IPS-18c (cell line): ENCODE measurements around the gene TTC7B.

ENCODE experiments used
- H3K4me3 ChIP-seq: 2 replicates; pipeline ENCODE4 v1.7.0; 2013; ENCODE audit warnings: low read depth, mild to moderate bottlenecking, low read length, moderate library complexity; ENCODE audit not compliant: insufficient read depth
- H3K9me3 ChIP-seq: one replicate; pipeline ENCODE4 v1.6.1; 2013; ENCODE audit warnings: mild to moderate bottlenecking, low read length, moderate library complexity; ENCODE audit not compliant: control insufficient read depth, insufficient read depth

Gene TTC7B

GRCh38 chr14:90602088-90602687 lies 214.0 kb downstream of the TTC7B start:
- H3K4me3 ChIP-seq = no peak overlapping the region
- H3K9me3 ChIP-seq = no peaks in the 10 kb centered on the region

- H3K4me3 ChIP-seq = no peak overlapping the region
- no peaks in the 10 kb centered on the region for H3K9me3 ChIP-seq
These were observed 214.7 kb downstream of the TTC7B start for GRCh38 chr14:90601563-90601962.

- H3K4me3 ChIP-seq = no peak overlapping the region
- H3K9me3 ChIP-seq = no peaks in the 10 kb centered on the region
These were observed 215.6 kb downstream of the TTC7B start for GRCh38 chr14:90600619-90601018.

- Histone ChIP-seq H3K9me3 (no peaks in the 10 kb centered on the region), H3K4me3 (no peak overlapping the region)
These were observed 216.3 kb downstream of the TTC7B start for GRCh38 chr14:90599748-90600507.

- Histone ChIP-seq H3K4me3 (no peak overlapping the region), H3K9me3 (no peaks in the 10 kb centered on the region)
These were observed 216.9 kb downstream of the TTC7B start for GRCh38 chr14:90599339-90599738.

- Histone ChIP-seq H3K4me3 (no peak overlapping the region), H3K9me3 (no peaks in the 10 kb centered on the region)
These were observed 218.3 kb downstream of the TTC7B start for GRCh38 chr14:90597961-90598360.

- Histone ChIP-seq H3K4me3 (no peak overlapping the region), H3K9me3 (no peaks in the 10 kb centered on the region)
These were observed 219.5 kb downstream of the TTC7B start for GRCh38 chr14:90596733-90597132.

GRCh38 chr14:90593254-90594040 lies 222.8 kb downstream of the TTC7B start:
- no peaks in the 10 kb centered on the region for H3K9me3 ChIP-seq

GRCh38 chr14:90592655-90593054 lies 223.6 kb downstream of the TTC7B start:
- H3K9me3 ChIP-seq = no peaks in the 10 kb centered on the region

More at GRCh38 chr14:90593254-90594040, 222.8 kb downstream of the TTC7B start:
- H3K4me3 ChIP-seq = no peak overlapping the region

GRCh38 chr14:90587918-90588317 lies 228.3 kb downstream of the TTC7B start:
- no peak overlapping the region for H3K4me3 ChIP-seq
- peaks cover 2% of the 10 kb centered on the region for H3K9me3 ChIP-seq

More at GRCh38 chr14:90592655-90593054, 223.6 kb downstream of the TTC7B start:
- H3K4me3 ChIP-seq = no peak overlapping the region

- Histone ChIP-seq H3K4me3 (no peak overlapping the region), H3K9me3 (peaks cover 2% of the 10 kb centered on the region)
These were observed 228.8 kb downstream of the TTC7B start for GRCh38 chr14:90587252-90587910.

- Histone ChIP-seq H3K4me3 (no peak overlapping the region), H3K9me3 (peaks cover 2% of the 10 kb centered on the region)
These were observed 231.1 kb downstream of the TTC7B start for GRCh38 chr14:90585106-90585505.

GRCh38 chr14:90583916-90584605 lies 232.2 kb downstream of the TTC7B start:
- Histone ChIP-seq H3K4me3 (no peak overlapping the region), H3K9me3 (peaks cover 2% of the 10 kb centered on the region)

GRCh38 chr14:90583427-90583826 lies 232.8 kb downstream of the TTC7B start:
- Histone ChIP-seq H3K9me3 (peaks cover 2% of the 10 kb centered on the region), H3K4me3 (no peak overlapping the region)

GRCh38 chr14:90582166-90582565 lies 234.1 kb downstream of the TTC7B start:
- Histone ChIP-seq H3K4me3 (no peak overlapping the region), H3K9me3 (peaks cover 2% of the 10 kb centered on the region)

GRCh38 chr14:90581745-90582144 lies 234.5 kb downstream of the TTC7B start:
- H3K9me3 ChIP-seq = no peaks in the 10 kb centered on the region

More at GRCh38 chr14:90581745-90582144, 234.5 kb downstream of the TTC7B start:
- no peak overlapping the region for H3K4me3 ChIP-seq
